ENCODE data around the gene PTPRC. TPM values are rescaled to one million over a fixed set of nuclear protein-coding genes. Genes with fewer than 3 reads are reported as not detected.

PTPRC gene
- total RNA-seq, 2 experiments from 2014 or later, result 177 to 241 TPM

DNA sequence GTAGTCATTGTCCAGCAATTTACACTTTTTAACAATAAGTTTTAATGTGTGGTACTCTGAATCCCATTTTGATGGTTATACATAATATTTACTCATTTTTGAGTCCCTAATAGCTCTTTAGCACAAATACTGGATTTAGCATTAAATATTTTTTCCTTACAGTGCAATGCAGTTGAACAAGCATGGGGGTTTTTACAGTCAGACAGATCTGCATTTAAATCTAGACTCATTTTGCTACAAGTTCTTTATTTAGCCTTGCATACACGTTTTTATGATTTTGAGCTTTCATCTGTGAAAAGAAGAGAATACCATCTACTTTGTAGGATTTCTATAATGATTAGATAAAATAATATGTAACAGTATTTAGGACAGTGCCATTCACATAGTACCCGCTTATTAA, 44.0 kb downstream of the PTPRC start:
- no TSS peak for BruUV-seq (replicated peaks)
- Histone ChIP-seq H4K20me1 (ENCODE audit: insufficient read depth, low read length) (no peaks in the 10 kb centered on the region), H2AFZ (ENCODE audit: low read length) (no peak overlapping the region; the same call in 1 of the 2 replicates), H3K4me1 (ENCODE audit: insufficient read depth, low read length, poor library complexity, severe bottlenecking) (peaks cover 93% of the 10 kb centered on the region), H3K4me3 (ENCODE audit: low read depth, low read length, poor library complexity, severe bottlenecking) (peak overlapping the region; percentile 59), H3K4me2 (ENCODE audit: low read length) (peak overlapping the region; percentile 91), H3K9me3 (ENCODE audit: low read length) (no peaks in the 10 kb centered on the region), H3K36me3 (ENCODE audit: insufficient read depth, low read length) (peaks cover 20% of the 10 kb centered on the region), H3K9me2 (ENCODE audit: insufficient read depth, low read length) (no peaks in the 10 kb centered on the region), H3K79me2 (ENCODE audit: insufficient read depth, low read depth, low read length) (peaks cover 92% of the 10 kb centered on the region), H3K27ac (ENCODE audit: low read depth, low read length, poor library complexity, severe bottlenecking) (peak overlapping the region; percentile 99)
- intact Hi-C loops (cut with micrococcal nuclease; ENCODE audit: unreplicated experiment), result loop anchor here (1.0 to 10.0 kb wide), 7 partner anchors 45 to 921 kb away; no protein-coding TSS in a partner anchor
- no peak for DNase-seq (ENCODE audit: low spot score)
- ChIA-PET POLR2A (interaction anchor here (0.6 to 21.0 kb wide), 38 partner anchors 9 to 1515 kb away, joined by 3 to 410 read pairs (median 8); partner anchors contain the start of genes ATP6V1G3 and PTPRC), CTCF (ENCODE audit: unreplicated experiment) (interaction anchor here (0.8 to 2.8 kb wide), 5 partner anchors 16 to 84 kb away, joined by 3 to 22 read pairs (median 5); no protein-coding TSS in a partner anchor)
- TF ChIP-seq CTCF (conservative IDR thresholded peaks at IDR 0.05; ENCODE audit: low read length), result no peak
- TF ChIP-seq EZH2phosphoT487 (IDR thresholded peaks at IDR 0.05; ENCODE audit: borderline replicate concordance, low read depth, low read length), result no peak

DNA sequence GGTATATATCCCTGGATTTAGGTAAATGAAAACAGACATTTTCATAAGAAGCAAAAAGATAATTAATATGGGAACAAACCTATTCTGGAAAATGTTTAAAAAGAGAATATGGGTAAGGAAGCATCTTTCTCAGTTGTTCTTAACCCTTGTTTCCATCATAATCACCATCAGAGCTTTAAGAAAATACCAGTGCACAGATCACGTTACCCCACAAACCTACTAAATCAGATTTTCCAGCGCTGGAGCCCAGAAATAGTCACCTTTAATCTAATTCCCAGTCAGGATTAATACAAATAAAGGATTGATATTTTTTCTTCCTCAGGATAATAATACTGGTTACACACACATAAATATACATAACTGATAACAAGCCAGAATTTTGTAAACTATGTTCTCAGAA, 44.6 kb downstream of the PTPRC start:
- no peak overlapping the region; the same call in 1 of the 2 replicates for H2AFZ ChIP-seq (ENCODE audit: low read length)
- peak overlapping the region; percentile 59 for H3K4me3 ChIP-seq (ENCODE audit: low read depth, low read length, poor library complexity, severe bottlenecking)
- no TSS peak for BruUV-seq (replicated peaks)
- no peaks in the 10 kb centered on the region for H3K9me3 ChIP-seq (ENCODE audit: low read length)
- no peak for TF ChIP-seq EZH2phosphoT487 (IDR thresholded peaks at IDR 0.05; ENCODE audit: borderline replicate concordance, low read depth, low read length)
- no peak for TF ChIP-seq CTCF (conservative IDR thresholded peaks at IDR 0.05; ENCODE audit: low read length)
- peak overlapping the region; percentile 91 for H3K4me2 ChIP-seq (ENCODE audit: low read length)
- H3K4me1 ChIP-seq (ENCODE audit: insufficient read depth, low read length, poor library complexity, severe bottlenecking), result peaks cover 93% of the 10 kb centered on the region
- peak overlapping the region; percentile 99 for H3K27ac ChIP-seq (ENCODE audit: low read depth, low read length, poor library complexity, severe bottlenecking)
- intact Hi-C loops (cut with micrococcal nuclease; ENCODE audit: unreplicated experiment), result loop anchor here (5.0 to 10.0 kb wide), 4 partner anchors 146 to 921 kb away; no protein-coding TSS in a partner anchor
- peaks cover 20% of the 10 kb centered on the region for H3K36me3 ChIP-seq (ENCODE audit: insufficient read depth, low read length)
- DNase-seq (ENCODE audit: low spot score), result no peak
- H3K79me2 ChIP-seq (ENCODE audit: insufficient read depth, low read depth, low read length), result peaks cover 92% of the 10 kb centered on the region
- no peaks in the 10 kb centered on the region; the same call in 1 of the 2 replicates for H4K20me1 ChIP-seq (ENCODE audit: insufficient read depth, low read length)
- ChIA-PET POLR2A (interaction anchor here (0.6 to 21.0 kb wide), 30 partner anchors 8 to 1658 kb away, joined by 3 to 410 read pairs (median 10); partner anchors contain the start of genes ATP6V1G3 and PTPRC), CTCF (ENCODE audit: unreplicated experiment) (interaction anchor here (0.8 to 2.8 kb wide), 3 partner anchors 24 to 85 kb away, joined by 3 to 22 read pairs (median 5); no protein-coding TSS in a partner anchor)
- H3K9me2 ChIP-seq (ENCODE audit: insufficient read depth, low read length), result no peaks in the 10 kb centered on the region

All from OCI-LY7 (cell line).